HG03159 (cell line): ENCODE results near the gene CLRN3.

Source experiments
- ATAC-seq: cut with Tn5 transposase; IDR thresholded peaks from one replicate; pipeline ENCODE4 v1.9.1; 2021; ENCODE audit warnings: mild to moderate bottlenecking, moderate library complexity; ENCODE audit not compliant: unreplicated experiment

CLRN3 gene

GRCh38 chr10:127919418-127920271 lies 26.9 kb upstream of the CLRN3 start:
- ATAC-seq = no peak

DNA sequence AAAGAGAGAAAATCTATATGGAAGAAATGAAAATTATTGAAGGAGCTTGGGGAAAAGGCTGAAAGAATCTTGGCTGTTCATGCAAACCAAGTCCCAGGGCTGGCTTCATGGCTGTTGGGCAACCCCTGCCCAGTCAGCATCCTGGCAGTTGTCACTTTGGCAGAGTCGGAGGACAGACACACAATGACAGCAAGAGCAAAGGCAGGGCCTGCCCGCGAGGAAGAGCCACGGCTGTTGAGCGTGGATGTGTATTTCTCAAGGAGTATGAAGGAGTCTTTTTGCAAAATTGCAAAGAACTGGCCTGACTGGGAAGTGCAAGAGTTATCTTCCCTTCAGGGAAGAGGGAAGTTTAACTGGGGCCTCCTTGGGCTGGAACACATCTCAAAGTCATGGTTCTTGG lies 25.8 kb upstream of the CLRN3 start:
- ATAC-seq = no peak

GRCh38 chr10:127916826-127917225 lies 24.1 kb upstream of the CLRN3 start:
- no peak for ATAC-seq

GRCh38 chr10:127915324-127915723 lies 22.6 kb upstream of the CLRN3 start:
- ATAC-seq = no peak

GRCh38 chr10:127913368-127913759 lies 20.6 kb upstream of the CLRN3 start:
- ATAC-seq = no peak

- no peak for ATAC-seq
Observed at GRCh38 chr10:127912607-127913367, 20.0 kb upstream of the CLRN3 start.

GRCh38 chr10:127911867-127912257 lies 19.1 kb upstream of the CLRN3 start:
- no peak for ATAC-seq

GRCh38 chr10:127911218-127911866 lies 18.6 kb upstream of the CLRN3 start:
- ATAC-seq = no peak

DNA sequence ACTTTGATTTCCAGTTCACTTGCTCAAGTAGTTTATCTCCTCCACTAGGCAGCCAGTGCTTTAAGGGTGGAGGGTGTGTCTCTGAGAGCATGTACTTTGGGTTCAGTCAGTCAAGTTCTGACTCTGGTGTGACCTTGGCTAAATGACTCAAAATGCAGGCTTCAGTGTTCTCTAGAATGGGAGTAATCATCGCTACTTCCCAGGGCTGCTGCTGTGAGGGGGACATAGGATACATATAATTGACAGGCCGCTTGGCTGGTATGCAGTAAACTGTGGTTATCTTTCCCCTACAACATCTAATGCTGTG lies 17.7 kb upstream of the CLRN3 start:
- ATAC-seq = no peak

DNA sequence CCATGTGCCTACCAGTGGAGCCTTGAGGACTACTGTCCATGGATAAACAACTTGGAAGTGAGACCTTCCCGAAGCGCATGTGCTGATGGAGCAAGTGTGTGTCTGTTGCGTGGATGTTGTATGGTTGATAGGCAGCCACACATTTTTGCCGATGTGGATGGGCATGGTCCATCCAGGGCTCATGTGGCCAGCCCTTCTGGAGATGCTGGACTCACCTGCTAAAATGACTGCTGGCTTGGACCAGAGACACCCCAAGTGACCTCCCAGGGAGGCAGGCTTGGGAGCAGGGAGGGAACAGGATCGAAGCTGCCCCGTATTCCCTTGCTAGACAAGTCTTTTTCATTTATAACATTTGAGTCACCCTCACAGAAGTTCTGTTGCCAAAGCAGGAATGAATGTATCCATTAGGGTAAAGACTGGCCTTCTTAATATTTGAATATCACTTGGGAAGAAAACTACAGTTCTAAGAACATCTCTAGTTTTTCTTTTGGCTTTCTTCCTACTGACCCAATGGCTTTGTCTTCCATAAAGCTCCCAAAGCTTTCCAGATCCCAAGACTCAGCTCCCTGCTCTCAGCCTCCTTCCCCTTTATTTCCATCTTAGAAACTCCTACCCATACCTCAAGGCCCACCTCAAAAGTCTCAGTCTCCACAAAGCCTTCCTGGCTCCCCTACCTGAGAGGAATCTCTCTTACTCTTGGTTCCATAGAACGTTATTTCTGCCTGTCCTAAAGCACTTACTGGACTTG lies 17.1 kb upstream of the CLRN3 start:
- ATAC-seq = no peak

- no peak for ATAC-seq
Observed at GRCh38 chr10:127908959-127909267, 16.2 kb upstream of the CLRN3 start.

GRCh38 chr10:127908106-127908958 lies 15.6 kb upstream of the CLRN3 start:
- ATAC-seq = no peak

DNA sequence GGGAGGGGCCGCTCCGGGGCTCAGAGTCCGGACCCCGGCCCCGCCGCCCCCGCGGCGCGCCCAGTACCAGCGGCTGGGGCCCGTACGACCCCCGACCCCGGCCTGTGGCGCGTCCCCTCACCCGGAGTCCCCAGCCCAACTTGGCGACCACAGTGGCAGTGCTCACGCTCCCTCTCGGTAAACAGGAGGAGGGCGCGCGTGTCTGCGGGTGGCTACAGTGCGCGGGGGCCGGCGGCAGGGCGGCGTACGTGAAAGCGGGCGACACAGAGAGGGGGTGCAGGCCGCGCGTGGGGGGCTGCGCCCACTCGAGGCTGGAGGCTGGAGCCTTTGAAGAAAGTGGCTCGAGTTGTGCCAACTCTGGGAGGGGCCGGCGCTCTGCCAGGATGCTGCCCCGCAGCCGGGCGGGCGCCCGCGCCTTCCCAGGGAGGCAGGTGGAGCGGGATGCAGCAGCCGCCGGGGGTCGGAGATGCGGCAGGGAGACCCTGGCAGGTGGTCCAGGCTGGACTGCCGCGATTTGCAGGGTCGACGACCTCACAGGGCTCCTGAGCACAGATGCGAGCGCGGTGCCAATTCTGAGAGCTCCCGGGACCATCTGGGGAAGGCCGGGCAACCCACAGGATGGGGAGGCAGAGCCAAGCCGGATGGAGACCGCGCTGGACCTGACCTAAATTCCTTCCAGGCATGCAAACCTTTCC lies 14.8 kb upstream of the CLRN3 start:
- ATAC-seq = peak; percentile 6

- peak; percentile 93 for ATAC-seq
Observed at GRCh38 chr10:127906548-127907377, 14.0 kb upstream of the CLRN3 start, which contains the start of gene PTPRE. Gene PTPRE (plus strand): TSS chr10:127907103. CDS start chr10:128040882, 133,779 bp downstream.

DNA sequence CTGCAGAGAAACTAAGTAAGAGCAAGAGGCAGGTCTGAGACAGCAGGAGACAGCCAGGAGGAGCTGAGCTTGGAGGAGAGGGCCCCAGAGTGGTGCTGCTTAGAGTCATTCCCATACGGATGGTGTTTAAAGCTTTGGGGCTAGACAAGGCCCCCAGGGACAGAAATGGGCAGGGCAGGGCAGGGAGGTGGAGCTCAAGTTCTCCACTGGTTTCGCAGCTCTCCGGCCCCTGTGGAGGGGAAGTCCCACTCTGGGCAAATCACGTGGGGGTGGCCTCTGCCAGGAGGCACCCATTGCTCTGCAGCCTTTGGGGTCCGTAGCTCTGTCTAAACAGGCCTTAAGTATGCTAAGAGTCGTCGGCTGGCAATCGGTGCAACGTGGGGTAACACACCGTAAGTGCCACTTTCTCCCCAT lies 13.1 kb upstream of the CLRN3 start:
- no peak for ATAC-seq

DNA sequence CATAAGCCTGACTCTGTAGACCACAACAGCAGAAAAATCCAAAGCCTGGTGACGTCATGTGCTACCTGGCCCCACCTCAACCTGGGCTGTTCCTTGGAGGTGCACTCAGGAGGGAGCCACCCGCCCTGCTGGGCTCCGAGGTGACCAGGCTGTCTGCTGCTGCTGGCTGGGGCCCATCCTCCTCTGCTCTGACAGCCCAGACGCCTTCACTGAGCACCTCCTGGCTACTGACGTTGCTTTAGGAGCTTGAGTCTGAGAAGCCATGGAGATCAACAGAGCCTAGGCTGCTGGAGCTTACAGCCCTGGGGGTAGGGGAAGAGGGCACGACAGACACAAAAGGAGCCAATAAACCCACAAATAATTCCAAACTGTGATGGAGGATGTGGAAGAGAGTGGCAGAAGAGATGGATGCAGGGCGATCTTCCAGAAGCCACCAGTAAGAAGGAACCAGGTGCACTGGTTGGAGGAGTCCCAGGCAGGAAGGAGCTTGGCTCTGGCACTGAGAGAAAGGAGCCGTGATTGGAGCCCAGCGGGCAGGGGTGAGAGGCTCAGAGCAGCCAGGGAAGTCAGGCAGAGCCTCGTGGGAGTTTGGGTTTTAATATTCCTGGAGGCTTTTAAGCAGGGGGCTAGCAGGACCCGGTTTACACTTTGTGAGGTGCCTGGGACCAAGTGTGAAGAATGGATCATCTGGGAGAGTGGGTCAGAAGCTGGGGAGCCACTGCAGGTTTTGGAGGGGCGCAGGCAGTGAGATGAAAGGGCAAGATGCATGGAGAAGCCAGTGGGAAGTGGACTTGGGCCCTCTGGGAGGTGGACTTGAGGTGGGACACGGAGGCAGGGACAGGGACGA lies 12.5 kb upstream of the CLRN3 start:
- ATAC-seq = no peak

- no peak for ATAC-seq
Observed at GRCh38 chr10:127904311-127905000, 11.7 kb upstream of the CLRN3 start.
